Keratinocyte (primary cell): ENCODE data around the gene SERPINA5. TPM values are rescaled to one million over a fixed set of nuclear protein-coding genes. Genes with fewer than 3 reads are reported as not detected.

Experiments used
- DNase-seq: peaks from one replicate; pipeline ENCODE4 v3.0.0-alpha.2; 2011; ENCODE audit warnings: low read depth, missing footprints, low spot score
- FAIRE-seq: peaks from 2 replicates; lab custom pipeline; 2011; peaks lifted over from hg19 to GRCh38; lab: Jason Lieb, UNC
- H2AFZ ChIP-seq: 2 replicates; pipeline ENCODE4 v1.6.0; 2012; ENCODE audit warnings: low read length, control low read depth, inconsistent platforms; ENCODE audit not compliant: control insufficient read depth
- H3K27ac ChIP-seq: 2 replicates; pipeline ENCODE4 v1.5.1; 2011; ENCODE audit warnings: low read length; ENCODE audit not compliant: control insufficient read depth, insufficient read depth
- H3K27me3 ChIP-seq: 3 replicates; pipeline ENCODE4 v1.6.0; 2011; ENCODE audit warnings: low read length; ENCODE audit not compliant: control insufficient read depth, insufficient read depth; ENCODE audit errors: extremely low read depth
- H3K36me3 ChIP-seq, 2 experiments: 2 replicates in 1 of 2; 3 replicates in 1 of 2; pipeline ENCODE4 v1.5.1; 2011; ENCODE audit warnings: low read length in 2 of 2, mild to moderate bottlenecking in 1 of 2; ENCODE audit not compliant: control insufficient read depth in 2 of 2, insufficient read depth in 2 of 2; ENCODE audit errors: extremely low read depth in 1 of 2
- H3K4me1 ChIP-seq: 3 replicates; pipeline ENCODE4 v1.5.1; 2011; ENCODE audit warnings: low read length; ENCODE audit not compliant: control insufficient read depth, insufficient read depth; ENCODE audit errors: extremely low read depth
- H3K4me2 ChIP-seq: 3 replicates; pipeline ENCODE4 v1.6.0; 2011; ENCODE audit warnings: low read depth, low read length; ENCODE audit not compliant: control insufficient read depth, insufficient read depth; ENCODE audit errors: extremely low read depth
- H3K4me3 ChIP-seq, 3 experiments: fragments of 200-600 bp in 1 of 3; sonication (generic) in 1 of 3; 2 replicates in 2 of 3; 3 replicates in 1 of 3; pipeline ENCODE4 v1.5.1; 2011 to 2016; ENCODE audit warnings: low read length in 3 of 3, mild to moderate bottlenecking in 3 of 3, control low read depth in 2 of 3, inconsistent platforms in 1 of 3, low read depth in 1 of 3, mixed read lengths in 1 of 3, mixed run types in 1 of 3, moderate library complexity in 1 of 3; ENCODE audit not compliant: control insufficient read depth in 2 of 3, insufficient read depth in 2 of 3; ENCODE audit errors: extremely low read depth in 1 of 3
- H3K79me2 ChIP-seq: 2 replicates; pipeline ENCODE4 v1.6.0; 2012; ENCODE audit warnings: low read length; ENCODE audit not compliant: control insufficient read depth, insufficient read depth
- H3K9ac ChIP-seq: 3 replicates; pipeline ENCODE4 v1.6.0; 2011; ENCODE audit warnings: low read length; ENCODE audit not compliant: control insufficient read depth, insufficient read depth; ENCODE audit errors: extremely low read depth
- H3K9me1 ChIP-seq: 3 replicates; pipeline ENCODE4 v1.6.0; 2011; ENCODE audit warnings: low read length; ENCODE audit not compliant: control insufficient read depth, insufficient read depth; ENCODE audit errors: extremely low read depth
- H3K9me3 ChIP-seq: 2 replicates; pipeline ENCODE4 v1.5.1; 2012; ENCODE audit warnings: low read depth, low read length; ENCODE audit not compliant: control insufficient read depth
- H4K20me1 ChIP-seq: 3 replicates; pipeline ENCODE4 v1.6.0; 2011; ENCODE audit warnings: low read length; ENCODE audit not compliant: control insufficient read depth, insufficient read depth; ENCODE audit errors: extremely low read depth
- CTCF ChIP-seq, 3 experiments: IDR thresholded peaks in 1 of 3; conservative IDR thresholded peaks in 1 of 3; optimal IDR thresholded peaks in 1 of 3; 2 replicates in 2 of 3; 3 replicates in 1 of 3; pipeline versions ENCODE3 to v1.5.1; 2011; ENCODE audit warnings: low read length in 3 of 3, mild to moderate bottlenecking in 3 of 3, moderate library complexity in 2 of 3, control low read depth in 1 of 3, inconsistent platforms in 1 of 3; ENCODE audit not compliant: insufficient read depth in 2 of 3; ENCODE audit errors: extremely low read depth in 1 of 3
- EZH2 ChIP-seq: IDR thresholded peaks from one replicate; pipeline ENCODE4 v1.6.1; 2012; ENCODE audit warnings: inconsistent platforms, mild to moderate bottlenecking, low read length, moderate library complexity
- dilution Hi-C: fragments of 300-500 bp; cut with MboI; formaldehyde crosslinking; loops from one replicate; pipeline ENCODE4 v1.7.0; 2020; ENCODE audit warnings: low sequenced_read_pairs; ENCODE audit not compliant: extremely low pct_ligation_motif_present
- polyA plus RNA-seq, 5 experiments: library from polyadenylated mRNA; depleted of rRNA in 3 of 5; stranded (reverse) in 3 of 5; stranded (forward) in 1 of 5; unstranded in 1 of 5; fragments of >200 nt; gene quantifications; 1 replicate in 1 of 5; 2 replicates in 3 of 5; 3 replicates in 1 of 5; pipeline versions ENCODE4 v1.2.1 to v1.2.3, GENCODE V29; 2011 to 2012; ENCODE audit warnings: missing spikeins in 2 of 5, low read depth in 1 of 5, low replicate concordance in 1 of 5

SERPINA5 gene
- polyA plus RNA-seq, 1 donor (not counting 4 experiments of a cell fraction or from before 2014, with no cell fraction given), result not detected

GRCh38 chr14:94561656-94562010 is 19.6 kb upstream of the SERPINA5 start:
- H4K20me1 ChIP-seq, result no peaks in the 10 kb centered on the region
- dilution Hi-C loops, result no loop called here
- H3K36me3 ChIP-seq, result no peaks in the 10 kb centered on the region
- no peaks in the 10 kb centered on the region for H3K27me3 ChIP-seq
- H3K4me2 ChIP-seq, result no peak overlapping the region
- no peaks in the 10 kb centered on the region for H3K4me1 ChIP-seq
- no peak for TF ChIP-seq CTCF (optimal IDR thresholded peaks at IDR 0.05 in 1 of 3, IDR thresholded peaks at IDR 0.05 in 1 of 3, conservative IDR thresholded peaks at IDR 0.05 in 1 of 3; ENCODE audit: extremely low read depth in 1 of 3, insufficient read depth in 2 of 3, low read length in 3 of 3)
- no peak overlapping the region for H3K4me3 ChIP-seq
- no peak overlapping the region for H3K9ac ChIP-seq
- DNase-seq (no peak), FAIRE-seq (no peak)
- no peak overlapping the region for H2AFZ ChIP-seq
- H3K9me1 ChIP-seq, result no peaks in the 10 kb centered on the region
- no peaks in the 10 kb centered on the region for H3K79me2 ChIP-seq
- H3K9me3 ChIP-seq, result no peaks in the 10 kb centered on the region
- no peak overlapping the region for H3K27ac ChIP-seq

GRCh38 chr14:94562022-94562421 is 19.2 kb upstream of the SERPINA5 start:
- Histone ChIP-seq H4K20me1 (no peaks in the 10 kb centered on the region), H3K79me2 (no peaks in the 10 kb centered on the region), H3K9me1 (no peaks in the 10 kb centered on the region), H3K9ac (no peak overlapping the region), H3K4me2 (no peak overlapping the region), H3K4me1 (no peaks in the 10 kb centered on the region), H3K9me3 (no peaks in the 10 kb centered on the region), H2AFZ (no peak overlapping the region), H3K27ac (no peak overlapping the region), H3K27me3 (no peaks in the 10 kb centered on the region), H3K36me3 (no peaks in the 10 kb centered on the region), H3K4me3 (no peak overlapping the region)
- TF ChIP-seq CTCF (optimal IDR thresholded peaks at IDR 0.05 in 1 of 3, IDR thresholded peaks at IDR 0.05 in 1 of 3, conservative IDR thresholded peaks at IDR 0.05 in 1 of 3; ENCODE audit: extremely low read depth in 1 of 3, insufficient read depth in 2 of 3, low read length in 3 of 3) (no peak), EZH2 (no peak)
- DNase-seq, result no peak
- no peak for FAIRE-seq
- dilution Hi-C loops, result no loop called here
